Lung (tissue), 12 donors: ENCODE measurements around the gene PBX2. TPM values are rescaled to one million over a fixed set of nuclear protein-coding genes. Genes with fewer than 3 reads are reported as not detected.

Source experiments
- ATAC-seq: fragments of 200-7000 bp; cut with Tn5 transposase; one replicate; pipeline ENCODE4 v1.9.1; 2020; ENCODE audit warnings: moderate number of reproducible peaks; ENCODE audit not compliant: insufficient read depth, low FRiP score
- DNase-seq, 3 donors: peaks; one replicate each; pipeline ENCODE4 v3.0.0-alpha.2; 2013 to 2017
- H3K27ac ChIP-seq, 2 donors: one replicate each; pipeline ENCODE4 v1.5.1; 2013; ENCODE audit warnings: mild to moderate bottlenecking in 2 of 2, moderate library complexity in 2 of 2, control low read depth in 1 of 2, inconsistent platforms in 1 of 2, low read depth in 1 of 2, low read length in 1 of 2
- H3K27me3 ChIP-seq, 3 donors: one replicate each; pipeline ENCODE4 v1.5.1; 2013; ENCODE audit warnings: low read length in 2 of 3; ENCODE audit not compliant: control insufficient read depth in 3 of 3, insufficient read depth in 3 of 3
- H3K36me3 ChIP-seq, 4 donors: one replicate each; pipeline ENCODE4 v1.5.1; 2013; ENCODE audit warnings: low read length in 4 of 4, mild to moderate bottlenecking in 1 of 4, moderate library complexity in 1 of 4; ENCODE audit not compliant: control insufficient read depth in 4 of 4, insufficient read depth in 4 of 4
- H3K4me1 ChIP-seq, 5 donors: one replicate each; pipeline ENCODE4 v1.5.1; 2013; ENCODE audit warnings: low read length in 5 of 5, mild to moderate bottlenecking in 2 of 5, moderate library complexity in 1 of 5; ENCODE audit not compliant: control insufficient read depth in 5 of 5, insufficient read depth in 5 of 5
- H3K4me3 ChIP-seq: one replicate; pipeline ENCODE4 v1.5.1; 2013; ENCODE audit warnings: mild to moderate bottlenecking, control low read depth, moderate library complexity
- H3K9ac ChIP-seq, 2 donors: one replicate each; pipeline ENCODE4 v1.5.1; 2013; ENCODE audit warnings: low read length in 2 of 2, control low read depth in 1 of 2; ENCODE audit not compliant: insufficient read depth in 1 of 2
- H3K9me3 ChIP-seq, 4 donors: one replicate each; pipeline ENCODE4 v1.5.1; 2013; ENCODE audit warnings: low read length in 3 of 4, mild to moderate bottlenecking in 1 of 4, moderate library complexity in 1 of 4; ENCODE audit not compliant: control insufficient read depth in 4 of 4, insufficient read depth in 3 of 4
- CTCF ChIP-seq: IDR thresholded peaks from 2 replicates; pipeline ENCODE4 v1.5.1; 2012; ENCODE audit warnings: mild to moderate bottlenecking; ENCODE audit errors: control extremely low read depth, extremely low read depth
- WGBS, 2 donors: extraction: QIAGEN DNeasy Blood & Tissue Kit; methylation state at CpG; one replicate each; pipeline ENCODE4 v1.1.7; 2013; 5-methylcytosine and 5-hydroxymethylcytosine counted together
- polyA plus RNA-seq, 2 donors: library from polyadenylated mRNA; stranded (reverse); fragments of 200-250 nt; gene quantifications; one replicate each; pipeline ENCODE4 v1.2.1, GENCODE V29; 2013
- total RNA-seq, 2 donors: library from RNA; depleted of rRNA in 1 of 2; stranded (reverse); fragments of >200 nt in 1 of 2; gene quantifications; one replicate each; pipeline ENCODE4 v1.2.1, GENCODE V29; 2014 to 2021
- donor health status: control.
- donor health status: control.
- donor health status: Bipolar disorder and iron deficiency.
- donor health status: healthy.
- donor health status: DM: yes; HTN: yes; CAD: no.

The PBX2 gene
- total and polyA plus RNA-seq, 4 donors = 56.0 to 128 (median 85.9) TPM

DNA sequence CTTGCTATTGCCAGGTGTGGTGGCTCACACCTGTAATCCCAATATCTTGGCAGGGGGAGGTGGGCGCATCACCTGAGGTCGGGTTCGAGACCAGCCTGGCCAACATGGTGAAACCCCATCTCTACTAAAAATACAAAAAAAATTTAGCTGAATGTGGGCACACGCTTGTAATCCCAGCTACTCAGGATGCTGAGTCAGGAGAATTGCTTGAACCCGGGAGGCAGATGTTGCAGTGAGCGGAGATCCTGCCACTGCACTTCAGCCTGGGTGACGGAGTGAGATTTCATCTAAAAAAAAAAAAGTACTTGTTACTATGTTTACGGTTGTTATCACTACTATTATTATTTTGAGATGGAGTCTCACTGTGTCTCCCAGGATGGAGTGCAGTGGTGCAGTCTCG lies 33.1 kb downstream of the PBX2 start:
- no peak overlapping the region for H3K4me3 ChIP-seq
- no peak for ATAC-seq
- peaks cover 2 to 28% (median 15%) of the 10 kb centered on the region in 5 donors for H3K4me1 ChIP-seq
- H3K27me3 ChIP-seq = peaks cover 0 to 24% (median 8%) of the 10 kb centered on the region in 3 donors
- H3K36me3 ChIP-seq = peaks cover 4 to 26% (median 10%) of the 10 kb centered on the region in 4 donors
- no peak overlapping the region for H3K9ac ChIP-seq
- H3K9me3 ChIP-seq = no peaks in the 10 kb centered on the region
- DNase-seq = no peak
- H3K27ac ChIP-seq = no peak overlapping the region
- 91 to 95% methylated on average over 9 of the region's 9 CpGs for WGBS, 2 donors
- TF ChIP-seq CTCF = no peak

- Histone ChIP-seq H3K27ac (peak overlapping the region; percentile 78 to 87), H3K9ac (peak overlapping the region; percentile 73 to 74), H3K27me3 (peaks cover 0 to 41% (median 22%) of the 10 kb centered on the region in 3 donors), H3K4me1 (peaks cover 2 to 37% (median 15%) of the 10 kb centered on the region in 5 donors), H3K4me3 (peak overlapping the region; percentile 69), H3K9me3 (no peaks in the 10 kb centered on the region), H3K36me3 (peaks cover 4 to 26% (median 10%) of the 10 kb centered on the region in 4 donors)
- DNase-seq (peak; percentile 76 to 80 (median 79)), ATAC-seq (no peak)
- peak; percentile 47 for TF ChIP-seq CTCF
- WGBS, 2 donors = 5% methylated on average over 33 to 34 of the region's 34 CpGs
Observed at GRCh38 chr6:32154514-32155161, 35.4 kb downstream of the PBX2 start.

GRCh38 chr6:32153564-32154513 lies 36.2 kb downstream of the PBX2 start, which contains the start of gene PPT2:
Gene PPT2, plus strand, starts transcription at chr6:32154141. Its CDS starts 454 bp downstream, at chr6:32154595.
- Histone ChIP-seq H3K9ac (peak within 1 kb of the TSS; percentile 74 to 79), H3K36me3 (peaks cover 4 to 26% (median 10%) of the 10 kb centered on the region in 4 donors), H3K9me3 (no peaks in the 10 kb centered on the region), H3K27me3 (peaks cover 0 to 41% (median 25%) of the 10 kb centered on the region in 3 donors), H3K4me3 (peak within 1 kb of the TSS; percentile 69), H3K27ac (peak within 1 kb of the TSS; percentile 78 to 87), H3K4me1 (peaks cover 2 to 37% (median 16%) of the 10 kb centered on the region in 5 donors)
- DNase-seq = peak; percentile 95 to 98 (median 97)
- no peak for TF ChIP-seq CTCF
- 3 to 5% methylated on average over 52 of the region's 52 CpGs for WGBS, 2 donors
- peak; percentile 51 for ATAC-seq
